GM19372 (cell line): Measurements from ENCODE around the gene SPACA7.
"Not testable (repeated sequence)": the region's sequence is repeated elsewhere in the genome, so short reads cannot be mapped to it uniquely, and the experiment has no call there.

Experiments
- ATAC-seq: cut with Tn5 transposase; IDR thresholded peaks from one replicate; pipeline ENCODE4 v1.9.1; 2021; ENCODE audit warnings: mild to moderate bottlenecking, low read depth, moderate library complexity; ENCODE audit not compliant: unreplicated experiment

SPACA7 gene

GRCh38 chr13:112349681-112350080, 26.5 kb upstream of the SPACA7 start:
- no peak for ATAC-seq

- ATAC-seq, result no peak
Observed at GRCh38 chr13:112350300-112350699, 25.9 kb upstream of the SPACA7 start.

- no peak for ATAC-seq
Observed at GRCh38 chr13:112351825-112352224, 24.3 kb upstream of the SPACA7 start.

- ATAC-seq, result no peak
Observed at GRCh38 chr13:112353856-112354255, 22.3 kb upstream of the SPACA7 start.

- ATAC-seq, result no peak
Observed at GRCh38 chr13:112354330-112355273, 21.6 kb upstream of the SPACA7 start.

GRCh38 chr13:112355274-112355838, 20.8 kb upstream of the SPACA7 start:
- no peak for ATAC-seq

- ATAC-seq, result no peak
Observed at GRCh38 chr13:112356190-112356589, 20.0 kb upstream of the SPACA7 start.

- ATAC-seq, result no peak
Observed at GRCh38 chr13:112358156-112358555, 18.0 kb upstream of the SPACA7 start.

GRCh38 chr13:112362021-112362420, 14.1 kb upstream of the SPACA7 start:
- ATAC-seq, result no peak

- no peak for ATAC-seq
Observed at GRCh38 chr13:112363867-112364528, 12.2 kb upstream of the SPACA7 start.

GRCh38 chr13:112366907-112367646, 9.1 kb upstream of the SPACA7 start:
- ATAC-seq, result no peak

GRCh38 chr13:112368883-112369282, 7.3 kb upstream of the SPACA7 start:
- no peak for ATAC-seq

- no peak for ATAC-seq
Observed at GRCh38 chr13:112370311-112370710, 5.8 kb upstream of the SPACA7 start.

- ATAC-seq, result no peak
Observed at GRCh38 chr13:112374271-112374670, 1.9 kb upstream of the SPACA7 start.

GRCh38 chr13:112391746-112392145, 15.6 kb downstream of the SPACA7 start:
- no peak for ATAC-seq

- ATAC-seq, result no peak
Observed at GRCh38 chr13:112392719-112393118, 16.6 kb downstream of the SPACA7 start.

GRCh38 chr13:112395022-112395421, 18.9 kb downstream of the SPACA7 start:
- ATAC-seq, result not testable (repeated sequence)

GRCh38 chr13:112395941-112396340, 19.8 kb downstream of the SPACA7 start:
- not testable (repeated sequence) for ATAC-seq

- ATAC-seq, result no peak
Observed at GRCh38 chr13:112397108-112397507, 21.0 kb downstream of the SPACA7 start.

- ATAC-seq, result not testable (repeated sequence)
Observed at GRCh38 chr13:112398347-112398746, 22.2 kb downstream of the SPACA7 start.

GRCh38 chr13:112409828-112410227, 33.7 kb downstream of the SPACA7 start:
- ATAC-seq, result not testable (repeated sequence)
